ENCODE results near the gene PVALEF. TPM values are rescaled to one million over a fixed set of nuclear protein-coding genes. Genes with fewer than 3 reads are reported as not detected.

Gene PVALEF
- total and polyA plus RNA-seq, 11 donors: not detected

DNA sequence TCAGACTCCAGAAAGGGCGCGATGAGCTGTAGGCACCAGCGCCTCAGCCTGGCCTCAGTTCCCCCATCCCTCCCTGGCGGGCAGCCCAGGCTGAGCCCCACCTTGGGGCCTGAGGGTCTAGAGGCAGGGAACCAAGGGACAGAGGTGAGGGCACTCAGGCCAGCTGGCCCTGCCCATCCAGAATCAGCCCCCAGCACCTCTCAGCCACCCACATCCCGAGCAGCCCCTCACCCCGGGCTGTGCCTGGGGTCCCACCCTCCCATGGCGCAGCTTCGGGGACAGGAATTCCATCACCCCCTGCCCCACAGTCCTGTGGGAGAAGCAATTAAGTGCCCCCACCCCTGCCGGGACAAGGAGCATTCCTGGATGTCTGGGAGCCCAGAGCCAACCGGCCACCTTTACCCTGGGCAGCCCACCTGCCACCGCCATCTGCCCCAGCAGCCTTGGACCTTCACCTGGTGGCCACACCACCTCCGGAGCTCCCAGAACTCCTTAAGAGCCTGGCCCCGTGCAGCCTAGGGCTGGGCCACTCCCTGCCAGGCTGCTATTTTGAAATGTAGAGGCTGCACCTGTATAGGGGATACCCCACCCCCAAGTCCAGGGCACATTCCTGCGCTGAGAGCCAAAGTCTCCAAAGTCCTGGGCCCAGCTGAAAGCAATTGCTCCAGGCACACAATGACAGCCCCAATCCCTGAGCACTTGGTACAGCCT is 33.7 kb upstream of the PVALEF start:
- TF ChIP-seq, protein P1, sequence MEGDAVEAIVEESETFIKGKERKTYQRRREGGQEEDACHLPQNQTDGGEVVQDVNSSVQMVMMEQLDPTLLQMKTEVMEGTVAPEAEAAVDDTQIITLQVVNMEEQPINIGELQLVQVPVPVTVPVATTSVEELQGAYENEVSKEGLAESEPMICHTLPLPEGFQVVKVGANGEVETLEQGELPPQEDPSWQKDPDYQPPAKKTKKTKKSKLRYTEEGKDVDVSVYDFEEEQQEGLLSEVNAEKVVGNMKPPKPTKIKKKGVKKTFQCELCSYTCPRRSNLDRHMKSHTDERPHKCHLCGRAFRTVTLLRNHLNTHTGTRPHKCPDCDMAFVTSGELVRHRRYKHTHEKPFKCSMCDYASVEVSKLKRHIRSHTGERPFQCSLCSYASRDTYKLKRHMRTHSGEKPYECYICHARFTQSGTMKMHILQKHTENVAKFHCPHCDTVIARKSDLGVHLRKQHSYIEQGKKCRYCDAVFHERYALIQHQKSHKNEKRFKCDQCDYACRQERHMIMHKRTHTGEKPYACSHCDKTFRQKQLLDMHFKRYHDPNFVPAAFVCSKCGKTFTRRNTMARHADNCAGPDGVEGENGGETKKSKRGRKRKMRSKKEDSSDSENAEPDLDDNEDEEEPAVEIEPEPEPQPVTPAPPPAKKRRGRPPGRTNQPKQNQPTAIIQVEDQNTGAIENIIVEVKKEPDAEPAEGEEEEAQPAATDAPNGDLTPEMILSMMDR (IDR thresholded peaks at IDR 0.05): no peak
- H3K9me3 ChIP-seq: no peaks in the 10 kb centered on the region
- no peak overlapping the region for H3K4me3 ChIP-seq
- no peak overlapping the region for H3K27ac ChIP-seq
- intact Hi-C loops (cut with DNase I): no loop called here
- no peaks in the 10 kb centered on the region for H3K36me3 ChIP-seq
- no peaks in the 10 kb centered on the region for H3K4me1 ChIP-seq
- no peak for ATAC-seq
- 91 to 97% (median 94%) methylated on average over 8 to 14 of the region's 14 CpGs for WGBS, 4 donors
- no peak for DNase-seq
- H3K27me3 ChIP-seq: no peaks in the 10 kb centered on the region

DNA sequence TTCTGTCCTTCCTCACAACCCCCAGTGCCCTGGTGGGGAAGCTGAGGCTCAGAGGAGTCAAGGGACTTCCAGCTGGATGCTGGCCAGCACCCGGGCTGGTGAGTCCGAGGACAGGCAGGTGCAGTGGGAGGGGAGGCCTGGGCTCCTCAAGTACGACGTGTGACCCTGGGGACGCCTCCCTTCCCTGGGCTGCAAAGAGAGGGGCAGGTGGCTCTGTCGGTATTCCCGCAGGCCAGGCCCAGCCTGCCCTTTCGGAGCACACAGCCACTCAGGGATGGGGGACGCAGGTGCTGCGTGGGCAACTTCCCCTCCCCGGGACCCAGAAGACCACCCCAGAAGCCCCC is 33.1 kb upstream of the PVALEF start:
- no peaks in the 10 kb centered on the region for H3K9me3 ChIP-seq
- H3K4me3 ChIP-seq: no peak overlapping the region
- no peak overlapping the region for H3K27ac ChIP-seq
- H3K27me3 ChIP-seq: no peaks in the 10 kb centered on the region
- WGBS, 4 donors: 74 to 91% (median 84%) methylated on average over 7 to 11 of the region's 11 CpGs
- DNase-seq (no peak), ATAC-seq (no peak)
- intact Hi-C loops (cut with DNase I): no loop called here
- no peaks in the 10 kb centered on the region for H3K36me3 ChIP-seq
- H3K4me1 ChIP-seq: no peaks in the 10 kb centered on the region
- TF ChIP-seq, protein P1 (IDR thresholded peaks at IDR 0.05): no peak
- no peak for TF ChIP-seq POLR2A (IDR thresholded peaks at IDR 0.05)

DNA sequence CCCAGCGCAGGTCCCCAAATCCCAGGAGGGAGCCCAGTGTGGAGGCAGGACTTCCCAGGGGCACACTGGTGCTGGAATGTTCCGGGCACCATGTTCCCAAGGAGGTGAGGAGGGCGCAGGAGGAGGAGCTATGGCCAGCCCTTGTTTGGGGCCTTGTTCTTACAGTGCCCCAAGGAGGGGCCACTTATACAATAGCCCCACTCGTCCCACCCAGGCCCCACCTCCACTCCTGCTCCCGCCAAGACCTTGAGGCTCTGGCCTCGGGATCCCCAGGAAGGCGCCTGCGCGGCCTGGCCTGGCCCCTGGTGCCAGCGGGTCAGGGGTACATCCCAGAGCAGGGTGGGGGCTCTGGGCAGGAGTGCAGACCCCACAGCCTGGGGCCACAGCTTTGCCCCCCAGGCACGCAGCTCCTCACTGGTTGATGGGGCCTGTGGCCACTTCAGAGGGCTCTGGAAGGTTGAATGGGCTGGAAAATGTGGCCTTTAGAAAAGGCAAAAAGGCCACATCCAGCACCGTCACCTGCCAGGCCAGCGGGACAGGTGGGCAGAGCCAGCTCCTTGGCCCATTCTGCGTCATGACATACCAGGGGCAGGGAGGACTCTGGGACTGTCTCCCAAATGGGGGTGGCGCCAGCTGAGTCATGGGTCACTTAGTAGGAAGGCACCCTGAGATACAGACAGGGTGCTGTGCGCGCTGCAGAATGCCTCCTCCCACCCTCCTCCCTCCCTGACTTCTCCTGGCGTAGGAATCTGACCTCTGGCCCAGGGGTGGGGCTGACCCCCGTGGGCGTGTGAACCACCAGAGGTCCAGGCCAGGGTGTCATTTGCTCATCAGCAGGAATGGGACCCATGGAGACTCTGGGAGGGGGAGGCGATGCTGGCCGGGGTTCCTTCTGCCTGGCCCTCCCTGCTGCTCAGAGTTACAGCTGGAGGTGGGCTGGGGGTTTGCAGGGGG is 32.3 kb upstream of the PVALEF start:
- Histone ChIP-seq H3K9me3 (no peaks in the 10 kb centered on the region), H3K36me3 (no peaks in the 10 kb centered on the region), H3K27ac (no peak overlapping the region), H3K27me3 (no peaks in the 10 kb centered on the region), H3K4me1 (no peaks in the 10 kb centered on the region), H3K4me3 (no peak overlapping the region)
- no peak for ATAC-seq
- no peak for DNase-seq
- TF ChIP-seq POLR2A (IDR thresholded peaks at IDR 0.05): no peak
- intact Hi-C loops (cut with DNase I): no loop called here
- WGBS, 4 donors: 89 to 94% (median 90%) methylated on average over 10 to 22 of the region's 22 CpGs

DNA sequence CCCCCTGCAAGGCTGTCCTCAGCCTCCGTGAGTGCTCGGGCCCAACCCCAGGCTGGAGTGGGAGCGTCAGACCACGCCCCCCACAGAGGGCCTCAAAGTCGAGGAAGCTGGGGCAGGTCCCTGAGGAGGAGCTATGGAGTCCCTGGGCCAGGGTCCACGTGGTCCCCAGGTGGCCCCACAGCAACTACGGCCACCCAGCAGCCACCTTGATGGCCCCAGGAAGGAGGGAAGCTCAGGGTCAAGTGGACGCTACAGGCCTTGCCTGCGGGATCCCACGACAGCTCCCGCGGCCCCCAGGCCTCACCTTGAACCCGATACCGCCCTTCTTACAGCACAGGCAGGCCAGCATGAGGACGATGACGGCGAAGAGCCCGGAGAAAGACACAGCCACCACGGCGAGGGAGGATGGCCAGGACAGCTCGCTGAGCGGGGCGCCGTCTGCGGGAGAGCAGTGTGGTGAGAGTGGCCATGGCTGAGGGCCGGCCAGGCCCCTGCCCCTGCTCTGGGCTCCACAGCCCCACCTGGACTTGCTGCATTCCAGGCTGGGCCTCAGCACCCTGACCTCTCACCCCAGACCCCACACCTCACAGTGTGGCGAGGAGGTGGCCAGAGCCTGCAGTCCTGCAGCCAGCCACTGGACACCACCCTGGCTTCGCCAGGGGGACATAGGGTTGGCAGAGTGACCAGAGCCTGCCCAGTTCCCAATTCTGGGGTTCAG is 31.1 kb upstream of the PVALEF start:
- no peaks in the 10 kb centered on the region for H3K27me3 ChIP-seq
- intact Hi-C loops (cut with DNase I): no loop called here
- TF ChIP-seq, protein P1 (IDR thresholded peaks at IDR 0.05): no peak
- no peak for TF ChIP-seq POLR2A (IDR thresholded peaks at IDR 0.05)
- no peaks in the 10 kb centered on the region for H3K4me1 ChIP-seq
- ATAC-seq (no peak), DNase-seq (no peak)
- 83 to 90% (median 84%) methylated on average over 22 to 28 of the region's 28 CpGs for WGBS, 4 donors
- H3K27ac ChIP-seq: no peak overlapping the region
- no peaks in the 10 kb centered on the region for H3K9me3 ChIP-seq
- H3K36me3 ChIP-seq: no peaks in the 10 kb centered on the region
- H3K4me3 ChIP-seq: no peak overlapping the region

Data from heart left ventricle (tissue), 16 donors.